ENCODE measurements around the gene SNX24.

The SNX24 gene

DNA sequence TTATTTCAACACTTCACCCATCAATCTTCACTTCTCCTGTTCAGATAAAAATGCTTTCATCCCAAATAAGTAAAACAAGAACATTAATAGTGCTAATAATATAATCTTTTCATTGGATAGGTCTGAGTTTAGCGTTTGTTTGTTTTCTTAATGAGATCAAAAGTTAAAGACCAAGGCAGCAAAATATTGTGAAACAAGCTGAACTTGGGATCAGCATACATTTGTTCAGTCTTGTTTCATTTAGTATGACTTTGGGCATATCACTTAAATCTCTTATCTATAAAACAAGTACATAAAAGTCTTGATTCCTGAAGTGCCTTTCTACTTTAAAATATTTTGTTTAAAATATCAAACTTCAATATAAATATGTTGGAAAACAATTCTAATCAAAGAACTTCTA lies 13.4 kb upstream of the SNX24 start:
- no peak overlapping the region for H3K4me3 ChIP-seq (ENCODE audit: low read depth, low read length)
- TF ChIP-seq POLR2A (IDR thresholded peaks at IDR 0.05; ENCODE audit: extremely low read depth, insufficient read length) (no peak), MYC (IDR thresholded peaks at IDR 0.05; ENCODE audit: low read depth, low read length) (no peak)
- TF ChIP-seq, protein P1, sequence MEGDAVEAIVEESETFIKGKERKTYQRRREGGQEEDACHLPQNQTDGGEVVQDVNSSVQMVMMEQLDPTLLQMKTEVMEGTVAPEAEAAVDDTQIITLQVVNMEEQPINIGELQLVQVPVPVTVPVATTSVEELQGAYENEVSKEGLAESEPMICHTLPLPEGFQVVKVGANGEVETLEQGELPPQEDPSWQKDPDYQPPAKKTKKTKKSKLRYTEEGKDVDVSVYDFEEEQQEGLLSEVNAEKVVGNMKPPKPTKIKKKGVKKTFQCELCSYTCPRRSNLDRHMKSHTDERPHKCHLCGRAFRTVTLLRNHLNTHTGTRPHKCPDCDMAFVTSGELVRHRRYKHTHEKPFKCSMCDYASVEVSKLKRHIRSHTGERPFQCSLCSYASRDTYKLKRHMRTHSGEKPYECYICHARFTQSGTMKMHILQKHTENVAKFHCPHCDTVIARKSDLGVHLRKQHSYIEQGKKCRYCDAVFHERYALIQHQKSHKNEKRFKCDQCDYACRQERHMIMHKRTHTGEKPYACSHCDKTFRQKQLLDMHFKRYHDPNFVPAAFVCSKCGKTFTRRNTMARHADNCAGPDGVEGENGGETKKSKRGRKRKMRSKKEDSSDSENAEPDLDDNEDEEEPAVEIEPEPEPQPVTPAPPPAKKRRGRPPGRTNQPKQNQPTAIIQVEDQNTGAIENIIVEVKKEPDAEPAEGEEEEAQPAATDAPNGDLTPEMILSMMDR (IDR thresholded peaks at IDR 0.05; ENCODE audit: low read depth, low read length) = no peak
- TF ChIP-seq, protein P2, sequence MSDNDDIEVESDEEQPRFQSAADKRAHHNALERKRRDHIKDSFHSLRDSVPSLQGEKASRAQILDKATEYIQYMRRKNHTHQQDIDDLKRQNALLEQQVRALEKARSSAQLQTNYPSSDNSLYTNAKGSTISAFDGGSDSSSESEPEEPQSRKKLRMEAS (IDR thresholded peaks at IDR 0.05; ENCODE audit: low read depth, low read length) = no peak
- no peak for DNase-seq (ENCODE audit: low read depth)

DNA sequence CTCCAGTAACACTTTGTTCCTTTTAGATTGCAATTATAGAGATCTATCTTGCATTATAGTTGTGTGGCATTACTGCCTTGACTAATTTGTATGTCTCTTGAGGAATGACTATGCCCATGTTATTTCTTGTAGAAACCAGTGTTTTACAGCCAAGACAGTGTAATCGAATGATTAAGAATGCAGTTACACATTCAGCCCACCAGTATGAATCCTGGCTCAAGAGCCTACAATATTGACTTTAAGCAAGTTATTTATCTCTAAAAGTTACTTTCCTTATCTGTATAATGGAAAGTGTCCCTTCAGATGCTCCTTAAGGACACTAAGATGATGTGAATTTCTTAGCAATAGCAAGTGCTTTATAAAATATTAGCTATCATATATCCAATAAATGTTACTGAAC lies 9.7 kb upstream of the SNX24 start:
- TF ChIP-seq, protein P1 (IDR thresholded peaks at IDR 0.05; ENCODE audit: low read depth, low read length) = no peak
- TF ChIP-seq MYC (IDR thresholded peaks at IDR 0.05; ENCODE audit: low read depth, low read length) (no peak), POLR2A (IDR thresholded peaks at IDR 0.05; ENCODE audit: extremely low read depth, insufficient read length) (no peak)
- TF ChIP-seq, protein P2 (IDR thresholded peaks at IDR 0.05; ENCODE audit: low read depth, low read length) = no peak
- no peak overlapping the region for H3K4me3 ChIP-seq (ENCODE audit: low read depth, low read length)
- no peak for DNase-seq (ENCODE audit: low read depth)

DNA sequence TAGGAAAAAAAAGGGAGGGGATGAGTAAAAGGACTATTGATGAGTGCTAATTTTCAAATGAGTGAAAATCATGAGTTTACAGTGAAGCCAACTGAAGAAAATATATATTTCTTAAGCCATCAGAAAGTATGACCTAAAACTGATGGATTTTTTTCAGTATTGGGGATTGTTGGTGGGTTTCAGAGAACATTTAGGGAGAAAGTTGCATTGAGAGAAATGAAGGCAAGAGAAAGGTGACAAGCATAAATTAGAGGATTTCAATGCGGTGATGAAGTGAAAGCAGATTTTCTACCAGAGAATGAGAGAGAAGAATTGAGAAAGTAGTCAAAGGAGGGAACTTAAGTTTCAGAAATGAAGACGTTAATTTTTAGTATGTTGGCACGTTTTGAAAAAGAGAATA lies 8.5 kb upstream of the SNX24 start:
- DNase-seq (ENCODE audit: low read depth) = no peak
- no peak overlapping the region for H3K4me3 ChIP-seq (ENCODE audit: low read depth, low read length)
- TF ChIP-seq, protein P1 (IDR thresholded peaks at IDR 0.05; ENCODE audit: low read depth, low read length) = no peak
- TF ChIP-seq MYC (IDR thresholded peaks at IDR 0.05; ENCODE audit: low read depth, low read length) (no peak), POLR2A (IDR thresholded peaks at IDR 0.05; ENCODE audit: extremely low read depth, insufficient read length) (no peak)
- TF ChIP-seq, protein P2 (IDR thresholded peaks at IDR 0.05; ENCODE audit: low read depth, low read length) = no peak

DNA sequence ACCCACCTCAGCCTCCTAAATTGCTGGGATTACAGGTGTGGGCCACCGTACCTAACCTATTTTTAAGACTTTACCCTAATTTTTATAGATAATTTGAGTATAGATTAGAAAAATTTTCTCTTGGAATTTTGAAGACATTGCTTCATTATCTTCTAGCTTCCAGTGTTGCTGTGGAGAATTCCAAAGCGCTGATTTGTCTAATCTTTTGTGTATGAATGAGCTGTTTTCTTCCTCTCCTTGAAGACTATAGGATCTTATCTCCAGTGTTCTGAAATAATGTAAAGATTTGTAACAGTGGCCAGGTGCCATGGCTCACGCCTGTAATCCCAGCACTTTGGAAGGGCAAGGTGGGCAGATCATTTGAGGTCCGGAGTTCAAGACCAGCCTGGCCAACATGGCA lies 5.7 kb upstream of the SNX24 start:
- no peak for DNase-seq (ENCODE audit: low read depth)
- H3K4me3 ChIP-seq (ENCODE audit: low read depth, low read length) = no peak overlapping the region
- TF ChIP-seq, protein P1 (IDR thresholded peaks at IDR 0.05; ENCODE audit: low read depth, low read length) = no peak
- TF ChIP-seq MYC (IDR thresholded peaks at IDR 0.05; ENCODE audit: low read depth, low read length) = no peak
- TF ChIP-seq POLR2A (IDR thresholded peaks at IDR 0.05; ENCODE audit: extremely low read depth, insufficient read length) = no peak
- TF ChIP-seq, protein P2 (IDR thresholded peaks at IDR 0.05; ENCODE audit: low read depth, low read length) = no peak

DNA sequence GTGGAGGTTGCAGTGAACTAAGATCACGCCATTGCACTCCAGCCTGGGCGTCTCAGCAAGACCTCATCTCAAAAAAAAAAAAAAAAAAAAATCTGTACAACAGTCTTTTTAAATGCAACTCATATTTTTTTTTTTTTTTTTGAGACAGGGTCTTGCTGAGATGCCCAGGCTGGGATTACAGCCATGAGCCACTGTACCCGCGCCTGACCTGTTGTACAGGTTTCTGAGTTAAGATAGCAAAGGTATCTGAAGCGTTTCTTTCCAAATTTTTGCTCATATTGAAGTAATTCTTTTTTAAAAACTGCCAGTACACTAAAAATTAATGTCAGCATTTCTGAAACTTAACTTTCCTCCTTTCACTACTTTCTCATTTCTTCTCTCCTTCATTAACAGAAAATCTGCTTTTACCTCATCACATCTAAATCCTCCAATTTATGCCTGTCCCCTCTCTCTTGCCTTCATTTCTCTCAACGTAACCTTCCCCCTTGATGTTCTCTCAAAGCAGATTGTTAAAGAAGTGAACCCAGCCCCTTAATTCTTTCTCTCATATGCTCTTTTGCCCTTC lies 3.3 kb upstream of the SNX24 start:
- no peak overlapping the region for H3K4me3 ChIP-seq (ENCODE audit: low read depth, low read length)
- TF ChIP-seq POLR2A (IDR thresholded peaks at IDR 0.05; ENCODE audit: extremely low read depth, insufficient read length) (no peak), MYC (IDR thresholded peaks at IDR 0.05; ENCODE audit: low read depth, low read length) (no peak)
- TF ChIP-seq, protein P1 (IDR thresholded peaks at IDR 0.05; ENCODE audit: low read depth, low read length) = no peak
- TF ChIP-seq, protein P2 (IDR thresholded peaks at IDR 0.05; ENCODE audit: low read depth, low read length) = no peak
- DNase-seq (ENCODE audit: low read depth) = no peak

Measured in NB4 (cell line).